SIG-M5 (cell line): ENCODE measurements around the gene WBP1L.

Source experiments
- DNase-seq: peaks from one replicate; lab custom pipeline; 2025; lab: John Stamatoyannopoulos, UW

Gene WBP1L

DNA sequence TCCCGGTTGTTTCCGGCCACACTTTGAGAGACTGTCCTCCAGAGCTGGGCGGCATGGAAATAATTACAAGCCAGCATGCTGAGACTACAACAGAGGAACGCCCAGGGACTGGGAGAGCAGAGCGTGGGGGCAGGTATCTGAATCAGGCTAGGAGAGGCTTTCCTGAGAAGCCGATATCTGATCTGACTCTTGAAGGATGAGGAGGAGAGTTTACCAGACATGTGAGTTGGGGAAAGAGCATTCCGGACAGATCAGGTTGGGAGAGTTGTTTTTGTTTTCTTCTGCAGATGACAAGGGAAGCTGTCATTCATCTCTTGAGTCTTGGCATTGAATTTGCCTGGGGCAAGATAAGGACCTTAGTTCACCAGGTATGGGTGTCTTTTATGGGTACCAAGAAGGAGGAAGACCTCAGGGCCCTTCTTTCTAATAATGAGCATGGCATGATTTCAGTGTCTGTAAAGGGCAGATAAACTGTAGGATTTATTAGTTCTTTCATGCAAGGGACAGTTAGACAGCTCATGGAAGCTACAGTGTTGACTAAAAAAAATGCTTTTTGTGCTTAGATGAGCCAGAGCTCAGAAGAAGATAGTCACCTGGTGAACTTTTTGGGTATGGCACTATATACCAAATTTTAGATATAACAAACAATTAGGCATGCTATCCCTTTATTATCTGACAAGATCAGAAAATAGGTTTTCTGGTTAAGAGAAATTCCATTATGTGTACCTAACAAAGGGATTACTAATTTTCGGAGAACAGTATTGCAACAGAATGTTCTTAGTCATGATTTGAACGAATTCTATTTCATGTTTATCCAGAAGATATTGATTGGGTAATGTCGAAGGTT lies 36.2 kb downstream of the WBP1L start:
- no peak for DNase-seq

DNA sequence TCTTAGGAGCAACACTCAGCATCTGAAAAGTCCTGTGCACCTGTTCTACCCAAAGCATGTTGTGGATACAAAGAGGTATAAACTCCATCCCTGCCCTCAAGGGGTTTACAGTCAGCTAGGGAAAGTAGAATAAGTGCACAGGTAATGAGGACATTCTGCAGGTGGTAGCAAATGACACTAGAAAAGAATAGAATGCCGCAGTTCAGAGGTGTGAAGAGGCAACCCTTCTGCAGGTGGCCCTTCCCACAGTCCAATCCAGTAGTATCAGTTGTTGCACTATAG lies 36.7 kb downstream of the WBP1L start:
- DNase-seq, result no peak

DNA sequence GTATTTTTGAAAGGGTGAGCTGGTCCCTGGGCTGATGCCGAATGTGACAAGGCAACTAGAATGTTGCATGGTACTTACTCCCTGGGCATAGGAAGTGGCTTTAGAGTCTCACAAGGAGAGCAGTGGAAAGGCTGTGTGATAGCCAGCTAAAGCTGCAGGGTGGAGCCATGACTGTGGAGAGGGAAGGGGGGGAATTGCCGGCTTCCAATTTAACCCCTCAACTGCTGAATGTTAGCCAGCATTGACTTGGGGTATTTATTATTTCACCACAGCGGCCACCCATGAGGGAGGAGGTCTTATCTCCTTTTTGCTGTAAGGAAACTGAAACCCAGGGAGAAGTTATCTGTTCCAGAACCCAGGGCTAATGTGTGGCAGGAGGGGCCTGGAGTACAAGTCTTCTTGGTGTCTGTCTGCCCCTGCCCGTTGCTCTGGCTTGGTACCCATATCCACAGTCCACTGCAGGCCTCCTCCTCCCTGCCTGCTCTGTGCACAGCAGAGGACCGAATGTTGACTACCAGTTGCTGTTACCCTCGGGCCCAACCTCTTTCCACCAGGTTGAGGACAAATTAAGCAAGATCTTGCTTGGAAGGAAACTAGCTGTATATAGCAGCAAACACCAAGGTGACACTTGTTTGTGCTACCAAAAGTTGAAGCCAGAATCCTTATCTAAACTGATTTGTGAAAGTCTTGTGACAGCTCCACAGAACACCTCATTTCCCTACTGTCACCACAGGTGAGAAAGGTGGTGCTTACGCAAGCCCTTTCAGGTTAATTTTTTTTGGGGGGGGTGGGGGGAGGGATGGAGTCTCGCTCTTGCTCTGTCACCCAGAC lies 37.6 kb downstream of the WBP1L start:
- no peak for DNase-seq

DNA sequence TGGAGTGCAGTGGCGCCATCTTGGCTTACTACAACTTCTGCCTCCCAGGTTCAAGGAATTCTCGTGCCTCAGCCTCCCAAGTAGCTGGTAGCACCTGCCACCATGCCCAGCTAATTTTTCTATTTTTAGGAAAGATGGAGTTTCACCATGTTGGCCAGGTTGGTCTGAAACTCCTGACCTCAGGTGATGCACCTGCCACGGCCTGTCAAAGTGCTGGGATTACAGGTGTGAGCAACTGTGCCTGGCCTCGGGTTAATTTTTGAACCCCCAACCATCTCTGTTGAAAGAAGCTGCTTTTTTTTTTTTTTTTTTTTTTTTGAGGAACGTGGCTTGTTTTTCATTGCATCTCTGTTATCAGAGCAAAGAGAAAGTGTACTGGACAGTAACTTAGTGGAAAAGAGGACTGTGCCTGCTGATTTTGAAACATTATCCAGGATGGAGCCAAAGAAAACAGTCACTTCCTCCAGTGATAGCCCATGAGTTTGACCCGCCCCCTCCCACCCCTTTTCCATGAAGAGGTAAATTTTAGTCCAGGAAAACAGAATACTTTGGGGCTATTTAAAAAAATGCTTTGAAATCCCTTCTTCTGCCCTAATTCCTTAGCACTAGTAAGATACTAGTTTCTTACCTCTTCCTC lies 38.3 kb downstream of the WBP1L start:
- DNase-seq, result no peak

DNA sequence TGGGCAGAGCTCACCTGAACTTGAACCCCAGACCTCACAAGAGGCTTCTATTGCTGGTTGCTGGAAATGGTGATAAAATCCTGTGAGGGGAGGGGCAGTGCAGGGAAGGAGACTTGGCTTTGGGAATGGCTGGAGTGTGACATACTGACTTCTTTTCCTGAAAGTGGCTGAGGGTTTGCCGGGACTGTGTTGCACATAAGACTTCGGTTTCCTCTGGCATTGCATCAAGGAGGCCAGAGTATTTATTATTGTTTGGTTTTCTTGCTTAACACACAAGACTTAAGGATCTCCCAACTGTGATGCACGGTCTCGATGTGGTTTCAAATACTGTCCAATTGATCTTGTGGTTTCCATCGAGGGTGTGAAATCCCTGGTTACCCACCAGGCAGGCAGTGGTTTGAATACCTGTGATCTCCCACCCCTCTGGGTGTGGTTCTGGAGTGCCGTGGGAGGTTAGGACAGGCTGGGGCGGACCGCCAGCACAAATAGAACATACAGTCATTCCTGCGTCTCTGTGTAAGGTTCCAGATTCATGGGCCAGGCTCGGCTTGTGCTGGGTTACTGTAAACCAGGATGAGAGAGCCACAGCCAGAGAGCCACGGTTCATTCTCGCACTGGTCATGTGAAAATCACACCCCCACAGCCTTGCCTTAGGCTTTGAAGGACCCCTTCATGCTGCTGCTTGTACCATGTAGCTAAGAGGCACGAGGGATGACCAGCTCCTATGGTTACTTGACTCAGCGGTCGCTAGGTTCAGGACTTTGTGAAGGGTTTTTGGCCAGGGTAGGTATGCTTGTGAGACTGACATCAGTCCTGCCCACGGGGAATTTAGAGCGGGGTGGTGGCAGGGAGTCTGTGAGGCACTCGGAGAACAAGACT lies 39.2 kb downstream of the WBP1L start:
- DNase-seq, result no peak

DNA sequence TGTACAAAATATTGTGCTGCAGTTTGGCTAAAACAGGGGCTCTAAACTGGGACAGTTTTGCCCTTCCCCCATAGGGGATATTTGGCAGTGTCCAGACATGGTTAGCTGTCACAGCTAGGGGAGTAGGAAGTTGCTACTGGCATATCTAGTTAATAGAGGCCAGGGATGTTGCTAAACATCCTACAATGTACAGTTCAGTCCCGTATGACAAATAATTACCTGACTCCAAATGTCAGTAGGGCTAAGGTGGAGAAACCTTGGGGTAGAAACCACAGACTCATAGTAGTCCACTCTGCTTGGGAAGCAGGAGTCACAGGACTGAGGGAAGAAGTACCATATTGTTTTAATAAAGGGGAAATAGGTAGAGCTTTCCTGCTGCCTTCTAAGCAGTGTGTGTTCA lies 39.8 kb downstream of the WBP1L start:
- no peak for DNase-seq

DNA sequence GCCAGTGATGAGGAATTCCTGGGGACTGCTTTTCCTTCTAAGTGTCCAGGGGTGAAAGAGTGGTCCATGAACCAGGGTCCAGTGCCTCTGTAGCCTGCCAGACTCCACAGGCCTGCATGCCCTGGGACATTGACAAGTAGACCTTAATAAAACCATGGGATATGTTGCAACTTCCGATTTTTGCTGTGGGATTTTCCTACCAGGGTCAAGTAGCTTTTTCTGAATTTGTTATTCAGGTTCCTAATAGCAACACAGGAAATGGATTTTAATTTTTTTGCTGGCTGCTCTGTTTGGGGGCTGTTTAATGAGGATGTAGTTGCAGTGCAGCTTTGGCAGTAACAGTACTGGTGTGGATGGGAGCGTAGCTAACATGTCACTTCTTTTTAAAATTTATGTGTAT lies 42.1 kb downstream of the WBP1L start:
- DNase-seq, result no peak

DNA sequence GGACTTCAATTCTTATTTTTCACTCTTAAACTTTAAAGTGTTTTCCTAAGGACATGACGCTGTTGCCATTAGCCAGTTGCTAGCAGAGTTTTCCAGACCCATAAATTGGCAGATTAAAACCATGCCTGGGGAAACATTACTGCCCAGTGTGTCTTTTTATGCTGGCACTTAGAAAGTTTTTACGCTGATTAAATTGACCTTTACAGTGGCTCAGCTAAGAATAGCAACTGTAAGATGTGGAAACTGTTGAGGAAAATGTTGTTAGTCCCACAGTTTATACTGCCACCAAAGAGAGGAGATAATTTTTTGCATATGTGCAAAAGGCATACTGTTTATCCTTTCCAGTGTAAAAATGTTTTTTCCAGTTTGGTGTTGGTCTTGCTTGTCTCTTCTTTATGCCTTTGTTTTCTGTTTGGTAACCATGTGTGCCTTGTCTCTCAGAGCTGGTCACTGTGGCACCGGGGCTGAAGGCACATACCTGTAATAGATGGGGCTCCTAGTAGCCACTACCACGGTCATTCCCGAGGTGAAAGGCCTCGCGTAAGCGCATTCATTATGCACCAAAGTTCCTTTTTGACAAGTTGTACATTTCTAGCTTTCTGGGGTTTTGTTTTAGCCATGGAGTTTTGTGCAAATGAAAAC lies 48.1 kb downstream of the WBP1L start:
- no peak for DNase-seq

DNA sequence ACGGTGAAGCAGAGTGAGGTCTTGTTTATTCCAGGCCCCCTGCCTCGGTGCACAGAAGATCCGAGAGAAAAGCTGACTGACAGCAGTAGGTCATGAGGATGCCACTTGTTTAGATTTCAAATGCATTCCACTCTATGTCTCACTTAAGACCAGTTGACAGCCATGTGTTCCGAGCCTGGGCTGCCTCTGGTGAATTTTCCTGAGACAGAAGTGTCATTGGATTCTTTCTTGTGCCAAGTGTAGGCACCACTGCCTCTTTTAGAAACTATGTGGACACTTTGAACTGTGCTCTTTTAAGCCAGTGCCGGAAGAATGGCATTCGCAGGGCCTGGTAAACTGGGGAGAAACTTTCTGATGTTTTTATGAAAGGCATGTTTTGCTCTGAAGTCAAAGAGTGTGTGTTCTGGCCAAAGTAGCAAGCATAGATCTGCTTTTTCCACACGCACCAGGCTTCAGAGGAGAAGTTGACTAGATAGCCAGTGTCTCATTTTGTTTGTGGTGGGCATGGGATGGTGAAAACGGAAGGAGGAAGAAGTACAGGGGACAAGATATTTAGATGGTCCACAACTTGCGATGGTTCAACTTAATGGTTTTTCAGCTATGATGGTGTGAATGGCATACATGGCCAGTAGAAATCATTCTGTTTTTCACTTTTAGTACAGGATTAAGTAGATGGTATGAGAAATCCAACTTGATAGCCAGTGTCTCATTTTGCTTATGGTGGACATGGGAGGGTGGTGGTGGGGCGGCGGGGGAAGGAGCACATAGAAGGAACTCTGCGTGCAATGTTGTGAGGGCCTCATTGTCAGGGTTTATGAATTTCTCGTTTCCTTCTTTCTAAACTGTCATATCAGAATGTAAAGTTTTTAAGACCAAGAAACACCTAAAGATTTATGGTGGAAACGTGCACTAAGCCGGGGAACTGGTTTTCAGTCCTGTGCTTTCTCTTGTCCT lies 52.0 kb downstream of the WBP1L start:
- DNase-seq, result no peak

DNA sequence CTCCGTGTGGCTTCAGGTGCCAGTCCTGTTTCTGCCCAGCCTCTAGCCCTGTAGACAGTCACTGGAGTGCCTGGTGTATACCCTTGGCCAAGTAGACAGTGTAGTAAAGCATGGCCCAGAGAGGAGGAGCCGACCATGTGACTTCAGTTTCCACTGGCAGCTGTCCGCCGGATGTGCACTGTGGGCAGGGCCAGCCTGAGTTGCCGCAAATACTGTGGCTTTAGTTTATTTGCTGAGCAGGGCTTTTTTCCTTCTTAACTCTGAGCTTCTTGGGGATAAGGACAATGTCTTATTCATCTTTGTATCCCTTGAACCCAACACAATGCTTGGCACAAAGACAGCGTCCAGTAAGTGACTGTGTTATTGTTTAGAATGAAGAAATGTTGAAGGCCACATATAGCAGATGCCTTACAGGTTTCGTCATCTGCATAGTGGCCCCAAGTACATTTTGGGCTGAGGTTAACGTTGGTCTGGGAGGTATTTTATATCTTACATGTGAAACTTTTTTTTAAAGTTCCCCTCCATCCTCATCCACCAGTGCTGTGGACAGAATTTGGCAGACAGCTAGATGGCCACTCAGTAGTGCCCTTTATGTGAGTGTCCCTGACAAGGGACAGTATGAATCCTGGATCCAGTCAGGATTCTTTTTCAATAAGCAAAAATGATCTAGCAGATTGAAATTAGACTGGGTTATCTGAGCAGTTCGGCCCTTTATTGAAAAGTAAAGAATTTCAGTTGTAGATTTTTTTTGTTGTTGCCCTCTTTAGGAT lies 52.8 kb downstream of the WBP1L start:
- no peak for DNase-seq

DNA sequence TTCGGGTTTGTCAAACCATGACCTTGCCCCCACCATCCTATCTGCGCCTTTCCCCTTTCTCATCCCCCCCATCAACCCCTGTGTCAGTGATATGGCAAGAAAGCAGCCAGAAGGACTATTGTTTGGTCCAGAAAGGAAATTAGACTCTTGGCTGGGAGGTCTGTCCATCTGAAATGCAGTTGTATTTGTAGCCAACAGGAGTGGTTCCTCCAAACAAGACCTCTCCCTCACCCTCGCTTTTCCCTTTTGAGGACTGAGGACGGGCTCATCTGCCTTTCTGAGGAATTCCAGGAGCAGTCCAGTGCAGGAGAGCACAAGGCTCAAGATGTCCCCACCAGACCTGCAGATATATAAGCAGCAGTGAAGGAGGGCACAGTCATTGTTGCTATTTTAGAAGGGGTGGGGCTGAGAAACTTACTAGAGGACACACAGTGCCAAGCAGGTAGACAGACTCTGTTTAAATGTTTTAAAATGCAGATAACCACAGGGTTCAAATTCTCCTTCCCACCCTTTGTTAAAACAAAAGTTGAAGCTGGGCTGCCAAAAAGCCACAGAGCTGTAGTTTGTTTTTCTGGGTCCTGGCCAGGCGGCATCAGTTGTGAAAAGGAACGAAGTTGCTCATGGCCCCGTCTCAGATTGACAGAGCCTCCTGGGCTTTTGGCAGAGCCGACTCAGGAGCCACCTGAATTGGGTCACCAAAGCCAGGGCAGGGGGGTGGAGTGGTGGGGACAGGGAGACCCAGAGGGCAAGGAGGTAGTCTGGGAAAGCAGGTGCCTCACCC lies 56.1 kb downstream of the WBP1L start:
- no peak for DNase-seq

DNA sequence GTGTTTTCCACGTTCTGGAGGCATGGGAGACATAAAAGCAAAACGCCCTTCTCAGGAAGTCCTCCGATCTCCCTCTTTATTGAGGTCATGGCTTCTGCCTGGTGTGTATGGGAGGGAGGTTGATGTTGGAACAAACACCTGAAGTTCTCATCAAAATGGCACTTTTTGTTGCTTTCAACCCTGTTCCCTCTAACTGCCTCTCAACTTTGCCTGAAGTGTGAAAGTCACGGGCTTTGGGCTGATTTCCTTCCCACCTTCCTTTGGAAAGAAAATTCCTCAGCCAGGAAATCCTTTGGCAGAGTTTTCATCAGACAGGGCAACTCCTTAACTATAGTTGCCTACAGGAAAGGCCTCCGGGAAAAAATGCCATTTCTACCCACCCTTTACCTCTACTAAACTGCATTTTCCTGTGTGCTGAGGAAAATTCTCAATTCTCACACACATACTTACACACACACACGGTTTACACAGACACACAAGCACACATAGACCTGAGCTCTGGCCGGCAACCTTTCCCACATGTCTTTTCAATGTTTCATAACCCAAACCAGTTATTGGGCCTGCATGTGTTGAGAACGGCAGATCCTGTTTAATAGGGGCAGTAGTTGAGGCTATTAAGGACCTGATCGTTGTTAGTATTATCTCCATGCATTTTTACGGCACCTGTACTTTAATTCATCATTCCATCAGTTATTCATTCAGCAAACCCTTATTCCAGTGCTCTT lies 57.0 kb downstream of the WBP1L start:
- no peak for DNase-seq

DNA sequence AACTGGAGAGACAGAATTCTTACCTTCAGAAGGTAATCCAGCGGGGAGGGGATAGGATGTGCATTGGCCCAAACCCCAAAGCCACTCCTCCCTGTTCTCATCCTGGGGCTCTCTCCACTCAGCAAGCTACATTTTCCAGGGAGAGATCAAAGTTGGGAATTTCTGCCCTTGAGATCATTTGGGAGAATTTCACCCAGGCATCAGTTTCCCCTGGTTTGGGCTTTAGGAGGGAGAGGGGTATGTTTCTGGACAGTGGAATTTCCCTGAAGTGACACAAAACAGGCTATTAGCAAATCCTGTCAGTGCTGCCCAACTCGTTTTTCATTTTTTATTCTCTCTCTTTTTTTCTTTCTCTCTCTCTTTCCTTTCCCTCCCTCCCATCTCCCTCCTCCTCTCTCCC lies 57.7 kb downstream of the WBP1L start:
- DNase-seq, result no peak

DNA sequence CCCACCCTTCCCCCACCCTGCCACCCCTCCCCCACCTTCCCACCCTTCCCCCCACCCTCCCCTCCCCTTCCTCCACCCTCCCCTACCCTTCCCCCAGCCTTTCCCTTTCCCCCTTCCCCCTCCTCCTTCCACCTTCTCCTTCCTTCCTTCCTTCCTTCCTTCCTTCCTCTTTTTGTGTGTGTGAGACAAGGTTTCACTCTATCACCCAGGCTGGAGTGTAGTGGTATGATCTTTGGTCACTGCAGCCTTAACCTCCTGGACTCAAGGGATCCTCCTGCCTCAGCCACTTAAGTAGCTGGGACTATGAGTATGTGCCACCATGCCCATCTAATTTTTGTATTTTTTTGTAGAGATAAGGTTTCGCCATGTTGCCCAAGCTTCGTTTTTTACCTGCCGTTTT lies 58.2 kb downstream of the WBP1L start:
- DNase-seq, result no peak

DNA sequence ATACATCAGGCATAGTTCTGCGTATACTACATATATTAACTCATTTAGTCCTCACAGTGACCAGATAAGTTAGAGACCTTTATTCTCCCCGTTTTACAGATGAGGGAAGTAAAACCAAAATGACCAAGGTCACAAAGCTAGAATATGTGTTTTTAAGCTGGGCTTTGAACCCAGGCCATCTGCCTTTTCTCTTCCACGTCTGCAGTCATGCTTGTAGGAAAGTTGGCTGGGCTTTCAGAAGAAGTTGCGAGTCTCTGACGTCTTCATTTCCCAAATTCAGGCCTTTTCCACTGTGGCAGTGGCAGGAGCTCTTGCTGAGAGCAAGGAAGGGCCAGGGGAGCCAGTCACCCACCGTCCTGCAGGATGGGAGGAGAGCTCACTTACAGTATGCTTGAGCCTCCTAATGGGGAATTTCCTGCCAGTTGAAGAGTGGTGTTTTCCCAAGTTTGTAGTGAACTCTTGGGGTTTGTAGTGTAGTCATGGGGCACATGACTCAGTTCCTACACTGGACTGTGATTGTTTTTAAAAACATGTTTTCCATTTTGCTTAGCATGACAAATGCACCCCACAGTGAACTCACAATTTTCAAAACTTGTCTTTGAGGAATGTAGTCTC lies 59.3 kb downstream of the WBP1L start:
- DNase-seq, result no peak

DNA sequence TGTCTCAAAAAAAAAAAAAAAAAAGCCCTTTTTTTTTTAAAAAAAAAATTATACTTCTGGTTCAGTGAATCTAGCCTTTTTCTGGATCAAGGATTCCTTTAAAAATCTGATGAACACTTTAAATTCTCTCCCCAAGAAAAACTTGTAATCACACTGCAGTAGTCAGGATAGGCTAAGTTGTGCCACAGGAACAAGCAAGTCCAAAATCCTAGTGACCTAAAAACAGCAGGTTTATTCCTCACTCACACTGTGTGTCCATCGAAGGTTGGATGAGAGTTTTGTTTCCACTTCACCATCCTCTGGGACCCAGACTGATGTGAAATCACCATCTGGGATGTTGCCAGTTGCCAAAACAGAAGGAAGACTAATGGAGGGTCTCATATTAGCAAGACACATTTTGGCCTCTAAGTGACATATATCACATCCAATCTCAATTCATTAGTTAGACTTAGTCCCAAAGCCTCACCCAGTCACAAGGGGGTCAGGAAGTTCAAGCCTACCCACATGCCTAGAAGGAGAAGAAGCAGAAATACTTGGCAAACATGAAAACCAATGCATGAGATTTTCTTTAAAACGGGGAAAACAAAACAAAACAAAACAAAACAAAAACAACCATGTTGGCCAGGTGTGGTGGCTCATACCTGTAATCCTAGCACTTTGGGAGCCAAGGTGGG lies 60.8 kb downstream of the WBP1L start:
- no peak for DNase-seq

DNA sequence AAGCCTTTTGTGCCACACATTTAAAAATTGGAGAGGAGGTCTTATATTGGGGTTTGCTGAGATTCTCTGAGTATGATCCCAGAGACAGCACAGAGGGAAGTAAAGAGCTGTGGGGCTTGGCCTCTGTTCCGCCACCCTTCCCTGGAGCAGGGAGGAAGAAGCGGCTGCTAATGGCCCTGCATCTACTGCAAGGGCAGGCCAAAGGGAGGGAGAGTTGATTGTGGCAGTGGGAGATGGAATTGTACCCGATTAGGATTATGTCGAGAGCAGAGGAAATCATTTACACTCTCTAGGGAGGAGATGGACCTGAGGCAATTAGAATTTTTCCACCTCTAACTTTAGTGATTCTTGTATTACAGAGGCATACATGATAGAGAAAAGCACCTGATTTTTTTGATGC lies 64.6 kb downstream of the WBP1L start:
- DNase-seq, result no peak
